NCI-H446 (cell line): ENCODE measurements around the gene MT1H.

Experiments
- DNase-seq, 2 experiments: peaks; one replicate each; lab custom pipeline; 2025; lab: John Stamatoyannopoulos, UW

The MT1H gene

GRCh38 chr16:56636616-56637413, 32.8 kb upstream of the MT1H start:
- DNase-seq, result no peak

- DNase-seq, result no peak
Measured at GRCh38 chr16:56637814-56638750, 31.5 kb upstream of the MT1H start, which contains the start of gene MT1A. Gene MT1A (plus strand): TSS chr16:56638666. CDS start chr16:56638739, 73 bp downstream.

- no peak for DNase-seq
Measured at GRCh38 chr16:56639045-56639444, 30.6 kb upstream of the MT1H start.

GRCh38 chr16:56640076-56640475, 29.5 kb upstream of the MT1H start:
- no peak for DNase-seq

GRCh38 chr16:56641166-56641565, 28.4 kb upstream of the MT1H start:
- no peak for DNase-seq

GRCh38 chr16:56643080-56643778, 26.4 kb upstream of the MT1H start:
- DNase-seq, result no peak

- DNase-seq, result no peak
Measured at GRCh38 chr16:56643833-56644232, 25.8 kb upstream of the MT1H start.

GRCh38 chr16:56645311-56645710, 24.3 kb upstream of the MT1H start:
- DNase-seq, result no peak

- no peak for DNase-seq
Measured at GRCh38 chr16:56645838-56646237, 23.8 kb upstream of the MT1H start.

- DNase-seq, result no peak
Measured at GRCh38 chr16:56647641-56648431, 21.8 kb upstream of the MT1H start.

GRCh38 chr16:56649271-56649670, 20.3 kb upstream of the MT1H start:
- no peak for DNase-seq

- DNase-seq, result no peak
Measured at GRCh38 chr16:56649820-56650219, 19.8 kb upstream of the MT1H start.

- no peak for DNase-seq
Measured at GRCh38 chr16:56651586-56651985, 18.0 kb upstream of the MT1H start, which contains the start of gene MT1B. Gene MT1B (plus strand): TSS chr16:56651886. CDS start chr16:56651954, 68 bp downstream.

GRCh38 chr16:56652600-56652999, 17.0 kb upstream of the MT1H start:
- DNase-seq, result no peak

GRCh38 chr16:56653218-56653617, 16.4 kb upstream of the MT1H start:
- DNase-seq, result no peak

- no peak for DNase-seq
Measured at GRCh38 chr16:56657555-56658326, 11.9 kb upstream of the MT1H start, which contains the start of gene MT1F. Gene MT1F (plus strand): TSS chr16:56657959. CDS start chr16:56658059, 100 bp downstream.

- DNase-seq, result no peak
Measured at GRCh38 chr16:56658327-56658875, 11.2 kb upstream of the MT1H start.

GRCh38 chr16:56662357-56663354, 7.0 kb upstream of the MT1H start:
- DNase-seq, result no peak

- DNase-seq, result no peak
Measured at GRCh38 chr16:56664506-56664905, 5.1 kb upstream of the MT1H start.
